Stimulated activated CD4-positive, alpha-beta T cell treated with anti-CD3 and anti-CD28 coated beads, Interleukin-15, amount 100 ng/mL, for 1 hour (primary cell): ENCODE measurements around the gene SMARCA4.
A peak's percentile ranks its signal among the peaks of the same experiment; 100 is the strongest.

Experiments
- DNase-seq, 2 donors: peaks; one replicate each; pipeline ENCODE4 v3.0.0-alpha.2; 2020; ENCODE audit warnings: low read depth in 1 of 2, low spot score in 1 of 2

SMARCA4 gene

GRCh38 chr19:11031421-11032070, 70.7 kb downstream of the SMARCA4 start:
- DNase-seq: no peak

- no peak for DNase-seq
Observed at GRCh38 chr19:11033251-11033650, 72.4 kb downstream of the SMARCA4 start.

- DNase-seq: no peak
Observed at GRCh38 chr19:11033763-11034162, 72.9 kb downstream of the SMARCA4 start.

GRCh38 chr19:11034449-11035213, 73.8 kb downstream of the SMARCA4 start:
- DNase-seq: no peak

- DNase-seq: peak; percentile 71 to 75
Observed at GRCh38 chr19:11035441-11036377, 74.9 kb downstream of the SMARCA4 start.

GRCh38 chr19:11038511-11038910, 77.7 kb downstream of the SMARCA4 start:
- DNase-seq: no peak

- DNase-seq: no peak
Observed at GRCh38 chr19:11041194-11041593, 80.4 kb downstream of the SMARCA4 start.

GRCh38 chr19:11041966-11042627, 81.3 kb downstream of the SMARCA4 start:
- DNase-seq: no peak

GRCh38 chr19:11044431-11044830, 83.6 kb downstream of the SMARCA4 start:
- DNase-seq: no peak

- no peak for DNase-seq
Observed at GRCh38 chr19:11045536-11045935, 84.7 kb downstream of the SMARCA4 start.

- no peak for DNase-seq
Observed at GRCh38 chr19:11046605-11047354, 86.0 kb downstream of the SMARCA4 start.

- DNase-seq: no peak
Observed at GRCh38 chr19:11047866-11048265, 87.0 kb downstream of the SMARCA4 start.

GRCh38 chr19:11050323-11051114, 89.7 kb downstream of the SMARCA4 start:
- no peak for DNase-seq

- DNase-seq: no peak
Observed at GRCh38 chr19:11053817-11054195, 93.0 kb downstream of the SMARCA4 start.

- no peak for DNase-seq
Observed at GRCh38 chr19:11054200-11054599, 93.4 kb downstream of the SMARCA4 start.

- DNase-seq: no peak
Observed at GRCh38 chr19:11054628-11055027, 93.8 kb downstream of the SMARCA4 start.

GRCh38 chr19:11058246-11059030, 97.6 kb downstream of the SMARCA4 start:
- DNase-seq: no peak

GRCh38 chr19:11059511-11060358, 98.9 kb downstream of the SMARCA4 start:
- no peak for DNase-seq
